GM23338 (cell line): ENCODE data around the gene GALNT16. TPM values are rescaled to one million over a fixed set of nuclear protein-coding genes. Genes with fewer than 3 reads are reported as not detected.

Source experiments
- ATAC-seq: fragments of 200-7000 bp; cut with Tn5 transposase; 3 replicates; pipeline ENCODE4 v1.9.1; 2020
- DNase-seq: peaks from one replicate; pipeline ENCODE4 v3.0.0-alpha.2; 2015; ENCODE audit warnings: low spot score
- H2AFZ ChIP-seq: fragments of 200-600 bp; sonication (generic); 2 replicates; pipeline ENCODE4 v1.8.0; 2016; ENCODE audit warnings: antibody characterized with exemption, mild to moderate bottlenecking, moderate library complexity
- H3F3A ChIP-seq: fragments of 200-600 bp; sonication (generic); replicated peaks from 2 replicates; pipeline ENCODE4 v1.8.0; 2017; ENCODE audit warnings: antibody characterized with exemption, mixed run types, low read depth
- H3K27ac ChIP-seq: fragments of 200-600 bp; sonication (generic); 2 replicates; pipeline ENCODE4 v1.6.1; 2016; ENCODE audit warnings: low read depth
- H3K27me3 ChIP-seq: fragments of 200-600 bp; sonication (generic); 2 replicates; pipeline ENCODE4 v1.8.0; 2016; ENCODE audit warnings: mild to moderate bottlenecking, mixed run types, moderate library complexity; ENCODE audit not compliant: insufficient read depth
- H3K36me3 ChIP-seq: fragments of 200-600 bp; sonication (generic); 2 replicates; pipeline ENCODE4 v1.8.0; 2016; ENCODE audit warnings: mild to moderate bottlenecking; ENCODE audit not compliant: insufficient read depth
- H3K4me1 ChIP-seq: fragments of 200-600 bp; sonication (generic); 2 replicates; pipeline ENCODE4 v1.8.0; 2016; ENCODE audit warnings: mild to moderate bottlenecking, moderate library complexity; ENCODE audit not compliant: insufficient read depth
- H3K4me2 ChIP-seq: fragments of 200-600 bp; sonication (generic); 2 replicates; pipeline ENCODE4 v1.7.1; 2017; ENCODE audit warnings: mixed run types
- H3K4me3 ChIP-seq: fragments of 200-600 bp; sonication (generic); 2 replicates; pipeline ENCODE4 v1.6.1; 2016; ENCODE audit warnings: mixed run types
- H3K79me2 ChIP-seq: fragments of 200-600 bp; sonication (generic); replicated peaks from 2 replicates; pipeline ENCODE4 v1.8.0; 2017; ENCODE audit warnings: mild to moderate bottlenecking; ENCODE audit not compliant: insufficient read depth
- H3K9me2 ChIP-seq: fragments of 200-600 bp; sonication (generic); 2 replicates; pipeline ENCODE4 v1.8.0; 2017; ENCODE audit not compliant: insufficient read depth
- H4K20me1 ChIP-seq: fragments of 200-600 bp; sonication (generic); replicated peaks from 2 replicates; pipeline ENCODE4 v1.8.0; 2017; ENCODE audit warnings: mild to moderate bottlenecking; ENCODE audit not compliant: insufficient read depth
- H3K27ac Mint-ChIP-seq: 2 replicates; pipeline ENCODE4 v1.8.0; 2020; ENCODE audit warnings: inconsistent platforms, mild to moderate bottlenecking, moderate library complexity, mixed read lengths
- H3K27me3 Mint-ChIP-seq: 3 replicates; pipeline ENCODE4 v1.8.0; 2022; ENCODE audit warnings: low read depth, mild to moderate bottlenecking, moderate library complexity, mixed read lengths, inconsistent platforms; ENCODE audit not compliant: insufficient read depth, poor library complexity
- H3K36me3 Mint-ChIP-seq: 3 replicates; pipeline ENCODE4 v1.8.0; 2021; ENCODE audit warnings: low read depth, mild to moderate bottlenecking, inconsistent platforms, moderate library complexity, mixed read lengths
- H3K4me1 Mint-ChIP-seq: 3 replicates; pipeline ENCODE4 v1.8.0; 2020; ENCODE audit warnings: mild to moderate bottlenecking, inconsistent platforms, mixed read lengths
- H3K4me3 Mint-ChIP-seq: 3 replicates; pipeline ENCODE4 v1.8.0; 2021; ENCODE audit warnings: moderate library complexity, mild to moderate bottlenecking, inconsistent platforms, mixed read lengths
- H3K9me3 Mint-ChIP-seq: 3 replicates; pipeline ENCODE4 v1.8.0; 2020; ENCODE audit warnings: moderate library complexity, mild to moderate bottlenecking, inconsistent platforms, mixed read lengths
- CREB1 ChIP-seq: fragments of 250-450 bp; sonication (Bioruptor Pico); IDR thresholded peaks from 2 replicates; pipeline ENCODE4 v1.5.0; 2020; ENCODE audit warnings: low read depth, mild to moderate bottlenecking, moderate library complexity
- CTCF ChIP-seq, 2 experiments: fragments of 200-600 bp in 1 of 2; sonication (generic) in 1 of 2; conservative IDR thresholded peaks; 2 replicates each; pipeline versions ENCODE4 v1.5.1 to v1.6.1; 2016 to 2017; ENCODE audit warnings: antibody characterized with exemption in 2 of 2, low read depth in 2 of 2, mild to moderate bottlenecking in 2 of 2, moderate library complexity in 1 of 2
- ETS1 ChIP-seq: IDR thresholded peaks from 2 replicates; pipeline ENCODE4 v1.6.1; 2016; ENCODE audit warnings: antibody characterized with exemption
- EZH2 ChIP-seq: fragments of 200-600 bp; sonication (generic); IDR thresholded peaks from one replicate; pipeline ENCODE4 v1.8.0; 2017; ENCODE audit warnings: antibody characterized with exemption, mild to moderate bottlenecking, low read depth; ENCODE audit not compliant: unreplicated experiment
- EZH2phosphoT487 ChIP-seq: fragments of 200-600 bp; sonication (generic); IDR thresholded peaks from one replicate; pipeline ENCODE4 v1.8.1; 2018; ENCODE audit warnings: antibody characterized with exemption; ENCODE audit not compliant: unreplicated experiment
- JUNB ChIP-seq: IDR thresholded peaks from one replicate; pipeline ENCODE4 v1.6.1; 2016; ENCODE audit warnings: antibody characterized with exemption; ENCODE audit not compliant: unreplicated experiment
- NANOG ChIP-seq: IDR thresholded peaks from 2 replicates; pipeline ENCODE4 v1.6.1; 2016; ENCODE audit warnings: antibody characterized with exemption, borderline replicate concordance
- POLR2AphosphoS5 ChIP-seq: IDR thresholded peaks from 2 replicates; pipeline ENCODE4 v1.6.1; 2016; ENCODE audit warnings: antibody characterized with exemption, low read depth
- STAT1 ChIP-seq: IDR thresholded peaks from one replicate; pipeline ENCODE4 v1.6.1; 2016; ENCODE audit warnings: antibody characterized with exemption; ENCODE audit not compliant: unreplicated experiment
- ZNF114 ChIP-seq: fragments of 250-450 bp; sonication (Bioruptor Pico); IDR thresholded peaks from 2 replicates; pipeline ENCODE4 v1.5.0; 2020; ENCODE audit warnings: mild to moderate bottlenecking, moderate library complexity
- ZNF331 ChIP-seq: fragments of 250-450 bp; sonication (Bioruptor Pico); IDR thresholded peaks from 2 replicates; pipeline ENCODE4 v1.5.0; 2020; ENCODE audit warnings: low read depth, mild to moderate bottlenecking, moderate library complexity
- polyA plus RNA-seq: library from polyadenylated mRNA; unstranded; fragments of >200 nt; fragmentation: Nextera tagmentation; extraction: Ambion mirVana; gene quantifications from 2 replicates; pipeline ENCODE4 v1.2.1, GENCODE V29; 2016
- total RNA-seq: library from RNA; depleted of rRNA; stranded (reverse); fragments of >200 nt; shearing (Covaris generic); gene quantifications from 2 replicates; pipeline ENCODE4 v1.2.3, GENCODE V29; 2014
- TF ChIP-seq, protein P1 (sequence below): IDR thresholded peaks from one replicate; pipeline ENCODE4 v1.6.1; 2018; ENCODE audit warnings: antibody characterized with exemption; ENCODE audit not compliant: unreplicated experiment
- TF ChIP-seq, protein P2 (sequence below): fragments of 250-450 bp; sonication (Bioruptor Pico); IDR thresholded peaks from 2 replicates; pipeline ENCODE4 v1.5.0; 2020; ENCODE audit warnings: mild to moderate bottlenecking, moderate library complexity

The GALNT16 gene
- total and polyA plus RNA-seq, 2 experiments from 2014 or later: 1.5 to 2.9 TPM

GRCh38 chr14:69334576-69334975 lies 74.6 kb downstream of the GALNT16 start:
- no peaks in the 10 kb centered on the region; the same call in 2 of the 3 replicates for H3K4me1 Mint-ChIP-seq
- DNase-seq (no peak), ATAC-seq (no peak)
- TF ChIP-seq POLR2AphosphoS5 (no peak), ZNF331 (no peak), STAT1 (no peak), JUNB (no peak), CTCF (conservative IDR thresholded peaks at IDR 0.05; ENCODE audit: low read depth in 2 of 2) (no peak), NANOG (no peak), EZH2 (no peak), CREB1 (CRISPR knock-in tag) (no peak), ZNF114 (CRISPR knock-in tag) (no peak), ETS1 (no peak), EZH2phosphoT487 (no peak)
- TF ChIP-seq, protein P1, sequence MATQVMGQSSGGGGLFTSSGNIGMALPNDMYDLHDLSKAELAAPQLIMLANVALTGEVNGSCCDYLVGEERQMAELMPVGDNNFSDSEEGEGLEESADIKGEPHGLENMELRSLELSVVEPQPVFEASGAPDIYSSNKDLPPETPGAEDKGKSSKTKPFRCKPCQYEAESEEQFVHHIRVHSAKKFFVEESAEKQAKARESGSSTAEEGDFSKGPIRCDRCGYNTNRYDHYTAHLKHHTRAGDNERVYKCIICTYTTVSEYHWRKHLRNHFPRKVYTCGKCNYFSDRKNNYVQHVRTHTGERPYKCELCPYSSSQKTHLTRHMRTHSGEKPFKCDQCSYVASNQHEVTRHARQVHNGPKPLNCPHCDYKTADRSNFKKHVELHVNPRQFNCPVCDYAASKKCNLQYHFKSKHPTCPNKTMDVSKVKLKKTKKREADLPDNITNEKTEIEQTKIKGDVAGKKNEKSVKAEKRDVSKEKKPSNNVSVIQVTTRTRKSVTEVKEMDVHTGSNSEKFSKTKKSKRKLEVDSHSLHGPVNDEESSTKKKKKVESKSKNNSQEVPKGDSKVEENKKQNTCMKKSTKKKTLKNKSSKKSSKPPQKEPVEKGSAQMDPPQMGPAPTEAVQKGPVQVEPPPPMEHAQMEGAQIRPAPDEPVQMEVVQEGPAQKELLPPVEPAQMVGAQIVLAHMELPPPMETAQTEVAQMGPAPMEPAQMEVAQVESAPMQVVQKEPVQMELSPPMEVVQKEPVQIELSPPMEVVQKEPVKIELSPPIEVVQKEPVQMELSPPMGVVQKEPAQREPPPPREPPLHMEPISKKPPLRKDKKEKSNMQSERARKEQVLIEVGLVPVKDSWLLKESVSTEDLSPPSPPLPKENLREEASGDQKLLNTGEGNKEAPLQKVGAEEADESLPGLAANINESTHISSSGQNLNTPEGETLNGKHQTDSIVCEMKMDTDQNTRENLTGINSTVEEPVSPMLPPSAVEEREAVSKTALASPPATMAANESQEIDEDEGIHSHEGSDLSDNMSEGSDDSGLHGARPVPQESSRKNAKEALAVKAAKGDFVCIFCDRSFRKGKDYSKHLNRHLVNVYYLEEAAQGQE: no peak
- TF ChIP-seq, protein P2, sequence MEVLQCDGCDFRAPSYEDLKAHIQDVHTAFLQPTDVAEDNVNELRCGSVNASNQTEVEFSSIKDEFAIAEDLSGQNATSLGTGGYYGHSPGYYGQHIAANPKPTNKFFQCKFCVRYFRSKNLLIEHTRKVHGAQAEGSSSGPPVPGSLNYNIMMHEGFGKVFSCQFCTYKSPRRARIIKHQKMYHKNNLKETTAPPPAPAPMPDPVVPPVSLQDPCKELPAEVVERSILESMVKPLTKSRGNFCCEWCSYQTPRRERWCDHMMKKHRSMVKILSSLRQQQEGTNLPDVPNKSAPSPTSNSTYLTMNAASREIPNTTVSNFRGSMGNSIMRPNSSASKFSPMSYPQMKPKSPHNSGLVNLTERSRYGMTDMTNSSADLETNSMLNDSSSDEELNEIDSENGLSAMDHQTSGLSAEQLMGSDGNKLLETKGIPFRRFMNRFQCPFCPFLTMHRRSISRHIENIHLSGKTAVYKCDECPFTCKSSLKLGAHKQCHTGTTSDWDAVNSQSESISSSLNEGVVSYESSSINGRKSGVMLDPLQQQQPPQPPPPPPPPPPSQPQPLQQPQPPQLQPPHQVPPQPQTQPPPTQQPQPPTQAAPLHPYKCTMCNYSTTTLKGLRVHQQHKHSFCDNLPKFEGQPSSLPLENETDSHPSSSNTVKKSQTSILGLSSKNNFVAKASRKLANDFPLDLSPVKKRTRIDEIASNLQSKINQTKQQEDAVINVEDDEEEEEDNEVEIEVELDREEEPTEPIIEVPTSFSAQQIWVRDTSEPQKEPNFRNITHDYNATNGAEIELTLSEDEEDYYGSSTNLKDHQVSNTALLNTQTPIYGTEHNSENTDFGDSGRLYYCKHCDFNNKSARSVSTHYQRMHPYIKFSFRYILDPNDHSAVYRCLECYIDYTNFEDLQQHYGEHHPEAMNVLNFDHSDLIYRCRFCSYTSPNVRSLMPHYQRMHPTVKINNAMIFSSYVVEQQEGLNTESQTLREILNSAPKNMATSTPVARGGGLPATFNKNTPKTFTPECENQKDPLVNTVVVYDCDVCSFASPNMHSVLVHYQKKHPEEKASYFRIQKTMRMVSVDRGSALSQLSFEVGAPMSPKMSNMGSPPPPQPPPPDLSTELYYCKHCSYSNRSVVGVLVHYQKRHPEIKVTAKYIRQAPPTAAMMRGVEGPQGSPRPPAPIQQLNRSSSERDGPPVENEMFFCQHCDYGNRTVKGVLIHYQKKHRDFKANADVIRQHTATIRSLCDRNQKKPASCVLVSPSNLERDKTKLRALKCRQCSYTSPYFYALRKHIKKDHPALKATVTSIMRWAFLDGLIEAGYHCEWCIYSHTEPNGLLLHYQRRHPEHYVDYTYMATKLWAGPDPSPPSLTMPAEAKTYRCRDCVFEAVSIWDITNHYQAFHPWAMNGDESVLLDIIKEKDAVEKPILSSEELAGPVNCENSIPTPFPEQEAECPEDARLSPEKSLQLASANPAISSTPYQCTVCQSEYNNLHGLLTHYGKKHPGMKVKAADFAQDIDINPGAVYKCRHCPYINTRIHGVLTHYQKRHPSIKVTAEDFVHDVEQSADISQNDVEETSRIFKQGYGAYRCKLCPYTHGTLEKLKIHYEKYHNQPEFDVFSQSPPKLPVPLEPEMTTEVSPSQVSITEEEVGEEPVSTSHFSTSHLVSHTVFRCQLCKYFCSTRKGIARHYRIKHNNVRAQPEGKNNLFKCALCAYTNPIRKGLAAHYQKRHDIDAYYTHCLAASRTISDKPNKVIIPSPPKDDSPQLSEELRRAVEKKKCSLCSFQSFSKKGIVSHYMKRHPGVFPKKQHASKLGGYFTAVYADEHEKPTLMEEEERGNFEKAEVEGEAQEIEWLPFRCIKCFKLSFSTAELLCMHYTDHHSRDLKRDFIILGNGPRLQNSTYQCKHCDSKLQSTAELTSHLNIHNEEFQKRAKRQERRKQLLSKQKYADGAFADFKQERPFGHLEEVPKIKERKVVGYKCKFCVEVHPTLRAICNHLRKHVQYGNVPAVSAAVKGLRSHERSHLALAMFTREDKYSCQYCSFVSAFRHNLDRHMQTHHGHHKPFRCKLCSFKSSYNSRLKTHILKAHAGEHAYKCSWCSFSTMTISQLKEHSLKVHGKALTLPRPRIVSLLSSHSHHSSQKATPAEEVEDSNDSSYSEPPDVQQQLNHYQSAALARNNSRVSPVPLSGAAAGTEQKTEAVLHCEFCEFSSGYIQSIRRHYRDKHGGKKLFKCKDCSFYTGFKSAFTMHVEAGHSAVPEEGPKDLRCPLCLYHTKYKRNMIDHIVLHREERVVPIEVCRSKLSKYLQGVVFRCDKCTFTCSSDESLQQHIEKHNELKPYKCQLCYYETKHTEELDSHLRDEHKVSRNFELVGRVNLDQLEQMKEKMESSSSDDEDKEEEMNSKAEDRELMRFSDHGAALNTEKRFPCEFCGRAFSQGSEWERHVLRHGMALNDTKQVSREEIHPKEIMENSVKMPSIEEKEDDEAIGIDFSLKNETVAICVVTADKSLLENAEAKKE (CRISPR knock-in tag): no peak
- H3K4me1 ChIP-seq: no peaks in the 10 kb centered on the region
- H3K27ac Mint-ChIP-seq: no peak overlapping the region
- H3K9me2 ChIP-seq: no peaks in the 10 kb centered on the region
- H3K27ac ChIP-seq: no peak overlapping the region
- no peaks in the 10 kb centered on the region for H3K9me3 Mint-ChIP-seq
- H3K36me3 Mint-ChIP-seq: no peaks in the 10 kb centered on the region
- no peaks in the 10 kb centered on the region for H3K27me3 ChIP-seq
- H4K20me1 ChIP-seq: no peaks in the 10 kb centered on the region
- no peak overlapping the region for H3K4me2 ChIP-seq
- no peaks in the 10 kb centered on the region for H3K36me3 ChIP-seq
- no peak overlapping the region for H3K4me3 Mint-ChIP-seq
- H3K4me3 ChIP-seq: no peak overlapping the region
- H3K27me3 Mint-ChIP-seq: no peaks in the 10 kb centered on the region
- no peak overlapping the region for H2AFZ ChIP-seq
- no peaks in the 10 kb centered on the region for H3F3A ChIP-seq
- H3K79me2 ChIP-seq: no peaks in the 10 kb centered on the region
